Subcutaneous abdominal adipose tissue (tissue), 5 donors: ENCODE data around the gene PLEKHA4.
A peak's percentile ranks its signal among the peaks of the same experiment; 100 is the strongest.

Experiments
- H3K27ac ChIP-seq: one replicate; pipeline ENCODE4 v1.7.0; 2013; ENCODE audit warnings: low read depth, mild to moderate bottlenecking, inconsistent platforms, low read length, moderate library complexity
- H3K27me3 ChIP-seq, 5 donors: one replicate each; pipeline ENCODE4 v1.7.0; 2013; ENCODE audit warnings: low read length in 5 of 5, inconsistent platforms in 1 of 5; ENCODE audit not compliant: control insufficient read depth in 5 of 5, insufficient read depth in 4 of 5
- H3K36me3 ChIP-seq, 5 donors: one replicate each; pipeline ENCODE4 v1.7.0; 2013; ENCODE audit warnings: low read length in 5 of 5; ENCODE audit not compliant: control insufficient read depth in 5 of 5, insufficient read depth in 5 of 5
- H3K4me1 ChIP-seq, 5 donors: one replicate each; pipeline ENCODE4 v1.7.0; 2013; ENCODE audit warnings: low read length in 5 of 5, mild to moderate bottlenecking in 3 of 5, moderate library complexity in 1 of 5; ENCODE audit not compliant: control insufficient read depth in 5 of 5, insufficient read depth in 5 of 5
- H3K4me3 ChIP-seq, 5 donors: one replicate each; pipeline ENCODE4 v1.7.0; 2013; ENCODE audit warnings: low read length in 5 of 5, low read depth in 1 of 5
- H3K9ac ChIP-seq, 5 donors: one replicate each; pipeline ENCODE4 v1.7.0; 2013; ENCODE audit warnings: low read length in 5 of 5, mild to moderate bottlenecking in 4 of 5, moderate library complexity in 3 of 5
- H3K9me3 ChIP-seq, 5 donors: one replicate each; pipeline ENCODE4 v1.7.0; 2013; ENCODE audit warnings: low read length in 5 of 5; ENCODE audit not compliant: control insufficient read depth in 5 of 5
- donor health status: healthy.
- donor health status: healthy.
- donor health status: healthy.
- donor health status: healthy.
- donor health status: healthy.

Gene PLEKHA4

GRCh38 chr19:48817585-48818124 lies 50.8 kb downstream of the PLEKHA4 start:
- Histone ChIP-seq H3K4me1 (peaks cover 7 to 15% (median 13%) of the 10 kb centered on the region in 5 donors), H3K27me3 (no peaks in the 10 kb centered on the region), H3K27ac (no peak overlapping the region), H3K36me3 (peaks cover 0 to 4% (median 0%) of the 10 kb centered on the region in 5 donors), H3K9ac (no peak overlapping the region), H3K4me3 (no peak overlapping the region), H3K9me3 (no peaks in the 10 kb centered on the region)

GRCh38 chr19:48815870-48816501 lies 52.4 kb downstream of the PLEKHA4 start:
- no peaks in the 10 kb centered on the region for H3K27me3 ChIP-seq
- H3K27ac ChIP-seq, result no peak overlapping the region
- H3K36me3 ChIP-seq, result no peaks in the 10 kb centered on the region
- H3K9ac ChIP-seq, result no peak overlapping the region
- H3K4me3 ChIP-seq, result no peak overlapping the region
- peaks cover 7 to 24% (median 22%) of the 10 kb centered on the region in 5 donors for H3K4me1 ChIP-seq
- H3K9me3 ChIP-seq, result no peaks in the 10 kb centered on the region

- H3K9ac ChIP-seq, result no peak overlapping the region
- no peak overlapping the region for H3K4me3 ChIP-seq
- H3K4me1 ChIP-seq, result peaks cover 7 to 32% (median 30%) of the 10 kb centered on the region in 5 donors
- no peaks in the 10 kb centered on the region for H3K27me3 ChIP-seq
- H3K27ac ChIP-seq, result no peak overlapping the region
- no peaks in the 10 kb centered on the region for H3K9me3 ChIP-seq
- no peaks in the 10 kb centered on the region for H3K36me3 ChIP-seq
These were observed 53.5 kb downstream of the PLEKHA4 start for GRCh38 chr19:48814895-48815294.

GRCh38 chr19:48813123-48813913 lies 55.1 kb downstream of the PLEKHA4 start:
- H3K9ac ChIP-seq, result no peak overlapping the region
- no peaks in the 10 kb centered on the region for H3K27me3 ChIP-seq
- no peaks in the 10 kb centered on the region for H3K36me3 ChIP-seq
- no peaks in the 10 kb centered on the region for H3K9me3 ChIP-seq
- H3K4me1 ChIP-seq, result peaks cover 0 to 25% (median 23%) of the 10 kb centered on the region in 5 donors
- H3K4me3 ChIP-seq, result no peak overlapping the region
- no peak overlapping the region for H3K27ac ChIP-seq

- Histone ChIP-seq H3K27ac (peak overlapping the region; percentile 37), H3K4me3 (peak overlapping the region; percentile 57 to 71 (median 68))
These were observed 56.1 kb downstream of the PLEKHA4 start for GRCh38 chr19:48812094-48812929.

GRCh38 chr19:48810151-48810550 lies 58.3 kb downstream of the PLEKHA4 start:
- peaks cover 0 to 6% (median 0%) of the 10 kb centered on the region in 5 donors for H3K36me3 ChIP-seq
- H3K9me3 ChIP-seq, result no peaks in the 10 kb centered on the region
- H3K9ac ChIP-seq, result peak overlapping the region in 2 of 5 donors; percentile 68 to 71
- H3K4me3 ChIP-seq, result peak overlapping the region; percentile 39 to 71 (median 70)
- peak overlapping the region; percentile 27 for H3K27ac ChIP-seq
- no peaks in the 10 kb centered on the region for H3K27me3 ChIP-seq
- H3K4me1 ChIP-seq, result peaks cover 0 to 25% (median 20%) of the 10 kb centered on the region in 5 donors

More at GRCh38 chr19:48812094-48812929, 56.1 kb downstream of the PLEKHA4 start:
- Histone ChIP-seq H3K27me3 (no peaks in the 10 kb centered on the region), H3K9ac (peak overlapping the region in 2 of 5 donors; percentile 45 to 66), H3K9me3 (no peaks in the 10 kb centered on the region), H3K4me1 (peaks cover 0 to 25% (median 23%) of the 10 kb centered on the region in 5 donors), H3K36me3 (peaks cover 0 to 6% (median 0%) of the 10 kb centered on the region in 5 donors)

- Histone ChIP-seq H3K27me3 (no peaks in the 10 kb centered on the region), H3K9ac (no peak overlapping the region), H3K4me3 (no peak overlapping the region), H3K27ac (no peak overlapping the region), H3K9me3 (no peaks in the 10 kb centered on the region), H3K4me1 (peaks cover 0 to 24% (median 20%) of the 10 kb centered on the region in 5 donors), H3K36me3 (peaks cover 0 to 6% (median 4%) of the 10 kb centered on the region in 5 donors)
These were observed 60.7 kb downstream of the PLEKHA4 start for GRCh38 chr19:48807590-48808308.

GRCh38 chr19:48806818-48807589 lies 61.4 kb downstream of the PLEKHA4 start:
- Histone ChIP-seq H3K36me3 (peaks cover 0 to 6% (median 4%) of the 10 kb centered on the region in 5 donors), H3K9ac (no peak overlapping the region), H3K27me3 (no peaks in the 10 kb centered on the region), H3K4me1 (peaks cover 0 to 17% (median 12%) of the 10 kb centered on the region in 5 donors), H3K9me3 (no peaks in the 10 kb centered on the region), H3K27ac (no peak overlapping the region), H3K4me3 (no peak overlapping the region)

- H3K9me3 ChIP-seq, result no peaks in the 10 kb centered on the region
- H3K27ac ChIP-seq, result no peak overlapping the region
- H3K36me3 ChIP-seq, result peaks cover 0 to 6% (median 4%) of the 10 kb centered on the region in 5 donors
- H3K4me1 ChIP-seq, result peaks cover 0 to 12% (median 11%) of the 10 kb centered on the region in 5 donors
- H3K27me3 ChIP-seq, result no peaks in the 10 kb centered on the region
- no peak overlapping the region for H3K4me3 ChIP-seq
- no peak overlapping the region for H3K9ac ChIP-seq
These were observed 61.9 kb downstream of the PLEKHA4 start for GRCh38 chr19:48806518-48806817.
